Ovary (tissue), 9 donors: Measurements from ENCODE around the gene SIK2. TPM values are rescaled to one million over a fixed set of nuclear protein-coding genes. Genes with fewer than 3 reads are reported as not detected.

Source experiments
- DNase-seq, 5 donors: peaks; one replicate each; pipeline ENCODE4 v3.0.0-alpha.2; 2019 to 2020
- H3K27ac ChIP-seq, 2 donors: fragments of 200-600 bp; one replicate each; pipeline versions ENCODE4 v1.5.1 to v1.8.0; 2019 to 2022
- H3K27me3 ChIP-seq: fragments of 200-600 bp; one replicate; pipeline ENCODE4 v1.8.0; 2022
- H3K36me3 ChIP-seq: fragments of 200-600 bp; sonication (generic); one replicate; pipeline ENCODE4 v1.5.1; 2019
- H3K4me1 ChIP-seq: one replicate; pipeline ENCODE4 v1.8.1; 2013; ENCODE audit warnings: mild to moderate bottlenecking, moderate library complexity; ENCODE audit not compliant: insufficient read depth
- H3K4me3 ChIP-seq: fragments of 200-600 bp; sonication (generic); one replicate; pipeline ENCODE4 v1.5.1; 2017
- H3K9me3 ChIP-seq, 2 donors: fragments of 200-600 bp in 1 of 2; sonication (generic) in 1 of 2; one replicate each; pipeline versions ENCODE4 v1.5.1 to v1.8.1; 2013 to 2019; ENCODE audit warnings: mild to moderate bottlenecking in 1 of 2, moderate library complexity in 1 of 2
- EP300 ChIP-seq: sonication (generic); formaldehyde crosslinking; IDR thresholded peaks from one replicate; pipeline ENCODE4 v1.6.1; 2017; ENCODE audit warnings: antibody characterized with exemption
- POLR2A ChIP-seq: fragments of 450-650 bp; IDR thresholded peaks from one replicate; pipeline ENCODE4 v1.6.1; 2017; ENCODE audit warnings: antibody characterized with exemption, mild to moderate bottlenecking, moderate library complexity
- WGBS, 3 donors: extraction: QIAGEN DNeasy Blood & Tissue Kit in 1 of 3; methylation state at CpG; one replicate each; pipeline versions ENCODE4 v1.1.5 to v1.1.7; 2013 to 2017; 5-methylcytosine and 5-hydroxymethylcytosine counted together
- intact Hi-C, 4 donors: fragments of 100-400 bp; cut with DNase I; formaldehyde crosslinking; loops; one replicate each; pipeline versions ENCODE4 v1.11.0 to v1.15.1; 2022 to 2023
- polyA plus RNA-seq, 2 donors: library from polyadenylated mRNA; stranded (reverse); fragments of 200-250 nt in 1 of 2; fragments of 350-450 nt in 1 of 2; fragmentation: Illumina TruSeq in 1 of 2; extraction: RNeasy Lipid Tissue Mini Kit (QIAGEN cat#74804) in 1 of 2; gene quantifications; one replicate each; pipeline ENCODE4 v1.2.3, GENCODE V29; 2013 to 2014
- total RNA-seq, 7 donors: library from RNA; depleted of rRNA in 2 of 7; stranded (reverse); fragments of >200 nt in 2 of 7; fragmentation: NEBNext Ultra II Directional in 3 of 7; extraction: Animal tissue kit (Norgen Biotek cat#: 25700) in 3 of 7; gene quantifications; one replicate each; pipeline versions ENCODE4 v1.1.0 to v1.2.4, GENCODE V29; 2016 to 2023
- TF ChIP-seq, protein P1 (sequence below), 3 donors: fragments of 450-650 bp in 2 of 3; fragments of 200-600 bp in 1 of 3; IDR thresholded peaks; one replicate each; pipeline versions ENCODE4 v1.5.1 to v1.8.0; 2016 to 2022; ENCODE audit warnings: antibody characterized with exemption in 3 of 3, mild to moderate bottlenecking in 1 of 3
- donor health status: DM: no; HTN: no; CAD: no; lungs with moderate emphysema.
- donor health status: DM: no; HTN: no; CAD: no.
- donor health status: Bipolar disorder and iron deficiency.
- donor health status: DM: yes; HTN: yes; CAD: no.
- donor health status: DM: no; HTN: no; CAD: no.
- donor health status: DM: yes; HTN: yes; CAD: no.

SIK2 gene
- total and polyA plus RNA-seq, 9 donors = 13.7 to 50.5 (median 26.8) TPM

DNA sequence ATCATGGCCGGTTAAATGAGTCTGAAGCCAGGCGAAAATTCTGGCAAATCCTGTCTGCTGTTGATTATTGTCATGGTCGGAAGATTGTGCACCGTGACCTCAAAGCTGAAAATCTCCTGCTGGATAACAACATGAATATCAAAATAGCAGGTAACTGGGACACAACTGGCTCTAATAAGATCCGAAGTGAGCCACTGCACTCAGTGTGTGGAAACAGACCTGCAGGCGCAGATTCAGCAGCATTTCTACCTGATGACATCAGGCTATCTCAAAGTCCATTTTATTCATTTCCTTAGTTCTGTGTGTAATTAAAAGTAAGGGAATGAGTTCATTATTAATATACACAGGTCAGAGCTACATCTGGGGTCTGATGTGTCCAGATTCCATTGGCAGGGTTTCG, 85.8 kb downstream of the SIK2 start:
- intact Hi-C loops = no loop called here
- no peak for DNase-seq

DNA sequence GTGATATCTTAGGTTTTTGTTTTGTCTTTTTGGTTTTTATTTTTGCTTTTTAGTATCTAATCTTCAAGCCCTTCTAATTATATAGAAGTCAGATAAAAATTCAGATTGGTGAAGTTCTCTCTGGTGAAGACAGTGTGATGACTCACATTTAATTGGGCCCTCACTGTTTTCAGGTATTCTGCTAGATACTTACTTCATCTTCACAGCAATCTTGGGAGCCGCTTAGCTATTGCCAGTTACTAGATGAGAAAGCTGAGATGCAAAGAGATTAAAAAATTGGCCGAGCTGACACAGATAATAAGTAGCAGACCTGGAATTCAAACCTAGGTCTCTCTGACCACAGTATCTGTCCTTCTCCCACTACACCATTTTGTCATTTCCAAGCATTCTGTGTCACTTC, 88.9 kb downstream of the SIK2 start:
- TF ChIP-seq POLR2A (no peak), EP300 (no peak)
- TF ChIP-seq, protein P1, sequence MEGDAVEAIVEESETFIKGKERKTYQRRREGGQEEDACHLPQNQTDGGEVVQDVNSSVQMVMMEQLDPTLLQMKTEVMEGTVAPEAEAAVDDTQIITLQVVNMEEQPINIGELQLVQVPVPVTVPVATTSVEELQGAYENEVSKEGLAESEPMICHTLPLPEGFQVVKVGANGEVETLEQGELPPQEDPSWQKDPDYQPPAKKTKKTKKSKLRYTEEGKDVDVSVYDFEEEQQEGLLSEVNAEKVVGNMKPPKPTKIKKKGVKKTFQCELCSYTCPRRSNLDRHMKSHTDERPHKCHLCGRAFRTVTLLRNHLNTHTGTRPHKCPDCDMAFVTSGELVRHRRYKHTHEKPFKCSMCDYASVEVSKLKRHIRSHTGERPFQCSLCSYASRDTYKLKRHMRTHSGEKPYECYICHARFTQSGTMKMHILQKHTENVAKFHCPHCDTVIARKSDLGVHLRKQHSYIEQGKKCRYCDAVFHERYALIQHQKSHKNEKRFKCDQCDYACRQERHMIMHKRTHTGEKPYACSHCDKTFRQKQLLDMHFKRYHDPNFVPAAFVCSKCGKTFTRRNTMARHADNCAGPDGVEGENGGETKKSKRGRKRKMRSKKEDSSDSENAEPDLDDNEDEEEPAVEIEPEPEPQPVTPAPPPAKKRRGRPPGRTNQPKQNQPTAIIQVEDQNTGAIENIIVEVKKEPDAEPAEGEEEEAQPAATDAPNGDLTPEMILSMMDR (IDR thresholded peaks at IDR 0.05) = no peak

More for the DNA sequence above, 85.8 kb downstream of the SIK2 start:
- Histone ChIP-seq H3K27me3 (no peaks in the 10 kb centered on the region), H3K4me3 (no peak overlapping the region), H3K9me3 (no peaks in the 10 kb centered on the region), H3K4me1 (no peaks in the 10 kb centered on the region), H3K36me3 (no peaks in the 10 kb centered on the region), H3K27ac (no peak overlapping the region)
- TF ChIP-seq, protein P1 (IDR thresholded peaks at IDR 0.05) = no peak
- TF ChIP-seq EP300 = no peak
- whole genome bisulfite sequencing, 3 donors = 91 to 92% (median 91%) methylated on average over 7 of the region's 7 CpGs

DNA sequence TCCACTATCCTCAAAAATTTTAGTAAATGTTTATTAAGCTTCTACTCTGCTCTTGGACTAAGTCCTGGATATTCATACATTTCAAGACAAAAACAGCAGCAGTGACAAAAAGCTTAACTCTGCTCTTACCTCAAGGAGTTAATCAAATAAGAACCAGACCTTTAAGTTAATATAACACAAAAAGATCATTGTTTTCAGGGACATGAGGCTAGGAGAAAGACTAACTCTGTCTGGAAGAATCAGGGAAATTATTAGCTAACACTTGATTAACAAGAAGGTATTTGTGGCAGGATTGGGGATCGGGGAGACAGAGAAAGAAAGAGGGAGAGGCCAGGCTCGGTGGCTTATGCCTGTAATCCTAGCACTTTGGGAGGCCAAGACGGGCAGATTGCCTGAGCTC, 89.5 kb downstream of the SIK2 start:
- TF ChIP-seq, protein P1 (IDR thresholded peaks at IDR 0.05) = no peak
- no peak for TF ChIP-seq EP300
- TF ChIP-seq POLR2A = no peak
- DNase-seq = no peak
- H3K27me3 ChIP-seq = no peaks in the 10 kb centered on the region
- H3K4me1 ChIP-seq = no peaks in the 10 kb centered on the region
- no peaks in the 10 kb centered on the region for H3K9me3 ChIP-seq
- no peaks in the 10 kb centered on the region for H3K36me3 ChIP-seq
- no peak overlapping the region for H3K27ac ChIP-seq
- 90 to 94% (median 91%) methylated on average over 3 of the region's 3 CpGs for WGBS, 3 donors
- no peak overlapping the region for H3K4me3 ChIP-seq
- intact Hi-C loops = no loop called here

More for the DNA sequence above, 88.9 kb downstream of the SIK2 start:
- DNase-seq = no peak
- Histone ChIP-seq H3K4me3 (no peak overlapping the region), H3K9me3 (no peaks in the 10 kb centered on the region), H3K27ac (no peak overlapping the region), H3K27me3 (no peaks in the 10 kb centered on the region), H3K36me3 (no peaks in the 10 kb centered on the region), H3K4me1 (no peaks in the 10 kb centered on the region)
- intact Hi-C loops = no loop called here
- WGBS, 3 donors = 97 to 98% (median 98%) methylated on average over 2 of the region's 2 CpGs

DNA sequence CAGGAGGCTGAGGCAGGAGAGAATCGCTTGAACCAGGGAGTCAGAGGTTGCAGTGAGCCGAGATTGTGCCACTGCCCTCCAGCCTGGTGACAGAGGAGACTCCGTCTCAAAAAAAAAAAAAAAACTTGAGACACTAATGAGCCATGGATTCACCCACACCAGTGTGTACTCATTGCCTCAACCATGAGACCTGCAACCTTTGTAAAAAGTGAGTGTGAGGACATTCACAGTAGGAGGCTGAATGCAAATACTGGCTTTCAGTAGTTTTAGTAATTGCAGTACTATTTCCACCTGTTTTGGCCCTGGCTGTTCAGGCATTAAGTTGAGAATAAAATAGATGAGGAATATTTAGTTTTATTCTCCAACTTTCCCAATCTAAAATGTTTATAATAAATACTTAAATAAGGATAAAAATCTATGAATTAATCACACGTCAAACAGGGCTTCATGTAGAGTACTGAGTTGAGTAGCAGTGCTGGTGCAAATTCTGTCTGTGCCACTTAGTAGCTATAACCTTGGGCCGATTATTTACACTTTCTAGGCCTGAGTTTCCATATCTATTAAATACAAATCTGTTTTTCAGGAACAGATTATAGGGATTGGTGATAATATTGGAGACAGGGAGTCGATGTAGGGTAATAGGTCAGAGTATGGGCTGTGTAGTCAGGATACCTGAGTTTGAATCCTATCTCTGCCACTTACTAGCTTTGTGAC, 91.1 kb downstream of the SIK2 start:
- Histone ChIP-seq H3K9me3 (no peaks in the 10 kb centered on the region), H3K27ac (peak overlapping the region in 1 of 2 donors; percentile 7), H3K4me3 (no peak overlapping the region), H3K4me1 (no peaks in the 10 kb centered on the region), H3K36me3 (no peaks in the 10 kb centered on the region), H3K27me3 (no peaks in the 10 kb centered on the region)
- TF ChIP-seq POLR2A (no peak), EP300 (no peak)
- TF ChIP-seq, protein P1 (IDR thresholded peaks at IDR 0.05) = no peak
- WGBS, 3 donors = 84 to 92% (median 85%) methylated on average over 6 of the region's 6 CpGs
- intact Hi-C loops = no loop called here
- DNase-seq = no peak
